ENCODE data around the gene DNM1.
"Not testable (repeated sequence)": the region's sequence is repeated elsewhere in the genome, so short reads cannot be mapped to it uniquely, and the experiment has no call there.

DNA sequence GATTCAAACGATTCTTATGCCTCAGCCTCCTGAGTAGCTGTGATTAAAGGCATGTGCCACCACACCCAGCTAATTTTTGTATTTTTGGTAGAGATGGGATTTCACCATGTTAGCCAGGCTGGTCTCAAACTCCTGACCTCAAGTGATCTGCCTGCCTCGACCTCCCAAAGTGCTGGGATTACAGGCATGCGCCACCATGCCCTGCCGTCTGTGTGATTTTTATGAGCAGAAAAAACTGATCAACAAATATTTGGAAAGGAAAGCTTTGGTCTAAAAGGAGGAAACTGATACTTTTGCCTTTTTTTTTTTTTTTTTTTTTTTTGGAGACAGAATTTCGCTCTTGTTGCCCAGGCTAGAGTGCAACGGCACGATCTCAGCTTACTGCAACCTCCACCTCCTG lies 27.7 kb downstream of the DNM1 start:
- not testable (repeated sequence) for TF ChIP-seq YY1 (IDR thresholded peaks at IDR 0.05; ENCODE audit: insufficient read depth, insufficient read length); ZNF274 (IDR thresholded peaks at IDR 0.05; ENCODE audit: low read depth, low read length); SUZ12 (IDR thresholded peaks at IDR 0.05; ENCODE audit: extremely low read depth, insufficient read depth, insufficient read length)
